GM18517 (cell line): Measurements from ENCODE around the gene QSOX2.

Source experiments
- ATAC-seq: cut with Tn5 transposase; IDR thresholded peaks from one replicate; pipeline ENCODE4 v1.9.1; 2021; ENCODE audit warnings: mild to moderate bottlenecking, moderate library complexity; ENCODE audit not compliant: unreplicated experiment

Gene QSOX2

GRCh38 chr9:136204838-136205706, 40.5 kb downstream of the QSOX2 start, which contains the start of gene LHX3:
Gene LHX3, minus strand, starts transcription at chr9:136205128. Its CDS starts 116 bp downstream, at chr9:136205012.
- no peak for ATAC-seq

GRCh38 chr9:136204145-136204805, 41.3 kb downstream of the QSOX2 start:
- no peak for ATAC-seq

- ATAC-seq: no peak
Observed at GRCh38 chr9:136203408-136204144, 42.0 kb downstream of the QSOX2 start.

- ATAC-seq: no peak
Observed at GRCh38 chr9:136202454-136203407, 42.9 kb downstream of the QSOX2 start.

GRCh38 chr9:136201609-136202453, 43.8 kb downstream of the QSOX2 start:
- ATAC-seq: no peak

GRCh38 chr9:136201174-136201573, 44.4 kb downstream of the QSOX2 start:
- ATAC-seq: no peak

GRCh38 chr9:136200424-136200823, 45.2 kb downstream of the QSOX2 start:
- no peak for ATAC-seq

GRCh38 chr9:136199391-136200288, 46.0 kb downstream of the QSOX2 start:
- no peak for ATAC-seq

GRCh38 chr9:136198605-136199083, 47.0 kb downstream of the QSOX2 start:
- no peak for ATAC-seq

GRCh38 chr9:136197930-136198604, 47.5 kb downstream of the QSOX2 start:
- ATAC-seq: no peak

GRCh38 chr9:136197084-136197875, 48.3 kb downstream of the QSOX2 start:
- ATAC-seq: no peak

- no peak for ATAC-seq
Observed at GRCh38 chr9:136196404-136197083, 49.1 kb downstream of the QSOX2 start.

GRCh38 chr9:136194540-136194939, 51.1 kb downstream of the QSOX2 start:
- ATAC-seq: no peak

- ATAC-seq: no peak
Observed at GRCh38 chr9:136193891-136194279, 51.7 kb downstream of the QSOX2 start.

- no peak for ATAC-seq
Observed at GRCh38 chr9:136193127-136193890, 52.3 kb downstream of the QSOX2 start.
